Chondrocyte (in vitro differentiated cells): ENCODE results near the gene PCNX3. TPM values are rescaled to one million over a fixed set of nuclear protein-coding genes. Genes with fewer than 3 reads are reported as not detected.
"Not testable (repeated sequence)": the region's sequence is repeated elsewhere in the genome, so short reads cannot be mapped to it uniquely, and the experiment has no call there.

Experiments
- DNase-seq: peaks from one replicate; pipeline ENCODE4 v3.0.0; 2021; ENCODE audit warnings: mixed read lengths, low spot score
- H3K27ac Mint-ChIP-seq: one replicate; pipeline ENCODE4 v1.8.0; 2021; ENCODE audit warnings: mild to moderate bottlenecking, moderate library complexity, mixed read lengths; ENCODE audit not compliant: unreplicated experiment
- H3K27me3 Mint-ChIP-seq: 2 replicates; pipeline ENCODE4 v1.8.0; 2021; ENCODE audit warnings: low read depth, mixed read lengths
- H3K36me3 Mint-ChIP-seq: 2 replicates; pipeline ENCODE4 v1.8.0; 2021; ENCODE audit warnings: low read depth, mixed read lengths
- H3K4me1 Mint-ChIP-seq: 2 replicates; pipeline ENCODE4 v1.8.0; 2021; ENCODE audit warnings: low read depth, mild to moderate bottlenecking, mixed read lengths
- H3K4me3 Mint-ChIP-seq: one replicate; pipeline ENCODE4 v1.8.0; 2021; ENCODE audit warnings: mild to moderate bottlenecking, moderate library complexity, mixed read lengths; ENCODE audit not compliant: unreplicated experiment
- H3K9me3 Mint-ChIP-seq: 2 replicates; pipeline ENCODE4 v1.8.0; 2021; ENCODE audit warnings: low read depth, mixed read lengths
- total RNA-seq: library from RNA; stranded (reverse); gene quantifications from 3 replicates; pipeline ENCODE4 v1.2.1, GENCODE V29; 2021
- TF ChIP-seq, protein P1 (sequence below): fragments of 200-600 bp; sonication (generic); IDR thresholded peaks from 2 replicates; pipeline ENCODE4 v1.5.0; 2021; ENCODE audit warnings: antibody characterized with exemption, mild to moderate bottlenecking, moderate library complexity

PCNX3 gene
- total RNA-seq, 1 donor from 2014 or later: 36.3 TPM

DNA sequence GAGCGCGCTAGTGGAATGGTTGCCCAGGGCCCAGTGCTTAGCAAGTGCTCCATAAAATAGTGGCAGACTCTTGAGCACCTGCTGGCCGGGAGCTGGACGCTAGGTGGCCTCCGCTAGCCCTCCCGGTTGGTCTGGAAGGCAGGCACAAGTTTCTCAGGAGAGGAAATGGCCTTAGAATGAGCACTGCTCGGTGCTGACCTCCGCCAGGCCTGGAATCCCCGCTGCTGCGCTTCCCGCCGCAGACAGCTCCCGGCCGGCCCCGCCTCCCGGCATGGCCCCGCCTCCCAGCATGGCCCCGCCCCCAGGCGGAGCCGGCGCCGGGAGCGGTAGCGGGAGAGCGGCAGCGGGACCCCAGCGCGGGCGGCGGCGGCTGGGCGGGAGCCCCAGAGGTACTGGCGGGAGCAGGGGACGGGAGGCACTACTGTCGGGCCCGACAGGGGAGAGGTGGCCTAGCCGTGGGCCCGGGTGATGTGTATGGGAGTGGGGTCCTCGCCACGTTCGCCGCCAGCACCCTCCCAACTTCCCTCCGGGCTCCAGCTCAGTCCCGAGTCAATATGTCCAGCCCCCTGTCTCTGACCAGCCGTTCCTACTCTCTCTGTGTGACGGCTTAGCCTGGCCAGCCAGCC lies 22.3 kb downstream of the PCNX3 start, which contains the start of gene SIPA1:
TSS of gene SIPA1 (plus strand) at position 308 of the 626 bp plus-strand sequence. CDS start 2,821 bp downstream, outside the sequence.
- no peak for DNase-seq
- Mint-ChIP-seq H3K4me3 (peak within 1 kb of the TSS; percentile 78), H3K9me3 (no peaks in the 10 kb centered on the region), H3K4me1 (peaks cover 20% of the 10 kb centered on the region), H3K27ac (peak within 1 kb of the TSS; percentile 73), H3K27me3 (no peaks in the 10 kb centered on the region), H3K36me3 (peaks cover 14% of the 10 kb centered on the region)
- TF ChIP-seq, protein P1, sequence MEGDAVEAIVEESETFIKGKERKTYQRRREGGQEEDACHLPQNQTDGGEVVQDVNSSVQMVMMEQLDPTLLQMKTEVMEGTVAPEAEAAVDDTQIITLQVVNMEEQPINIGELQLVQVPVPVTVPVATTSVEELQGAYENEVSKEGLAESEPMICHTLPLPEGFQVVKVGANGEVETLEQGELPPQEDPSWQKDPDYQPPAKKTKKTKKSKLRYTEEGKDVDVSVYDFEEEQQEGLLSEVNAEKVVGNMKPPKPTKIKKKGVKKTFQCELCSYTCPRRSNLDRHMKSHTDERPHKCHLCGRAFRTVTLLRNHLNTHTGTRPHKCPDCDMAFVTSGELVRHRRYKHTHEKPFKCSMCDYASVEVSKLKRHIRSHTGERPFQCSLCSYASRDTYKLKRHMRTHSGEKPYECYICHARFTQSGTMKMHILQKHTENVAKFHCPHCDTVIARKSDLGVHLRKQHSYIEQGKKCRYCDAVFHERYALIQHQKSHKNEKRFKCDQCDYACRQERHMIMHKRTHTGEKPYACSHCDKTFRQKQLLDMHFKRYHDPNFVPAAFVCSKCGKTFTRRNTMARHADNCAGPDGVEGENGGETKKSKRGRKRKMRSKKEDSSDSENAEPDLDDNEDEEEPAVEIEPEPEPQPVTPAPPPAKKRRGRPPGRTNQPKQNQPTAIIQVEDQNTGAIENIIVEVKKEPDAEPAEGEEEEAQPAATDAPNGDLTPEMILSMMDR: peak; percentile 72

DNA sequence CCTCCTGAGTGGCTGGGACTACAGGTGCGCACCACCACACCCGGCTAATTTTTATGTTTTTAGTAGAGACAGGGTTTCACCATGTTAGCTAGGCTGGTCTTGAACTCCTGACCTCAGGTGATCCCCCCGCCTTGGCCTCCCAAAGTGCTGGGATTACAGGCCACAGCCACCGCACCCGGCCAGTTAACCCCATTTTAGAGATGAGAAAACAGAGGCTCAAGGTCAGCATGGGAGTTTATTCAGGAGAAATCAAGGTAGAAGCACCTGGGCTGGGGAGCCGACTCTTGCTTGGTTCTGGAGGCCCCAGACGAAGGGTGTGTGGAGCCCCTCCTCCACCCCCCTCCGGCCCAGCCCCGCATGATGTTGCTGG lies 23.6 kb downstream of the PCNX3 start:
- H3K27me3 Mint-ChIP-seq, DNase-seq, H3K9me3 Mint-ChIP-seq, H3K27ac Mint-ChIP-seq: not testable (repeated sequence)
- Mint-ChIP-seq H3K36me3 (peaks cover 12% of the 10 kb centered on the region), H3K4me1 (peaks cover 30% of the 10 kb centered on the region), H3K4me3 (peak overlapping the region; percentile 78)

DNA sequence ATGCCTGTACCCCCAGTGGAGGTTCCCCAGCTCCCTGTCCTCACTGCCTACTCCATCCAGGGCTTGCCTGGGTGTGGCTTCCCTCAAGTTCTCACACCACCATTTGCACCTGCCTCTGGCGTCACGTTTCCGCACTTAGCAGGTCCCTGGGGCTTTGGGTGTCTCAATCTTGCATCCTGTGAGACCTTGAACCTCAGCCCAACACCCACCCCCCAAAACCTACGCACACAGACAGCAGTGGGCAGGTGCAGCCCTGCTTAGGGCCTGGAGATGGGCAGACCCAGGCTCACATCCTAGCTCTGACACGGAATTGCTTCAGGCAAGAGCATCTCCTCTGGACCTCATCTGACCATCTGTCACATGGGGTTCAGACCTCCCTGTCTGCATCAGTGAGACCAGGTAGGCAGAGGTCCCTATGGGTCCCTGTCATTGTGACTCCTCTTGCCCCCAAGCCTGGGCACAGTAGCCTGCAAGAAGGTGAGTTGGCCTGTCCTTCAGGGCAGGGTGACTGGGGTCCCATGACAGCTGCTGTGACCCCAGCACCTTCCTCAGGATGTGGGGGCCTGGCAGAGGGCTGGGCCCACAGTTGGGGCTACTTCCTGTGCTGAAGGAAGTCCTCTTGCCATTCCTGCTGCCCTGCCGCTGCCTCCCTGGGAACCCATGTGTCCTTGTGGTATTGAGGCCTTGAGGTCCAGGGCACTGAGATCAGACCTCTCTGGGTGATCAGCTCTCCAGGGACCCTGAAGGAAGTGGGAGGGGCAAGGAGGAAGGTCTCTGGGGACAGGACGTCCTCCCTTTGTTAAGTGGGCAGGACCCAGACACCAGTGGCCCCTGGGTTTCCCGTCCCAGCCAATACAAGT lies 24.3 kb downstream of the PCNX3 start:
- H3K36me3 Mint-ChIP-seq: peaks cover 10% of the 10 kb centered on the region
- TF ChIP-seq, protein P1: no peak
- H3K9me3 Mint-ChIP-seq: no peaks in the 10 kb centered on the region
- DNase-seq: no peak
- peaks cover 30% of the 10 kb centered on the region for H3K4me1 Mint-ChIP-seq
- no peaks in the 10 kb centered on the region for H3K27me3 Mint-ChIP-seq
- H3K4me3 Mint-ChIP-seq: no peak overlapping the region
- H3K27ac Mint-ChIP-seq: no peak overlapping the region

DNA sequence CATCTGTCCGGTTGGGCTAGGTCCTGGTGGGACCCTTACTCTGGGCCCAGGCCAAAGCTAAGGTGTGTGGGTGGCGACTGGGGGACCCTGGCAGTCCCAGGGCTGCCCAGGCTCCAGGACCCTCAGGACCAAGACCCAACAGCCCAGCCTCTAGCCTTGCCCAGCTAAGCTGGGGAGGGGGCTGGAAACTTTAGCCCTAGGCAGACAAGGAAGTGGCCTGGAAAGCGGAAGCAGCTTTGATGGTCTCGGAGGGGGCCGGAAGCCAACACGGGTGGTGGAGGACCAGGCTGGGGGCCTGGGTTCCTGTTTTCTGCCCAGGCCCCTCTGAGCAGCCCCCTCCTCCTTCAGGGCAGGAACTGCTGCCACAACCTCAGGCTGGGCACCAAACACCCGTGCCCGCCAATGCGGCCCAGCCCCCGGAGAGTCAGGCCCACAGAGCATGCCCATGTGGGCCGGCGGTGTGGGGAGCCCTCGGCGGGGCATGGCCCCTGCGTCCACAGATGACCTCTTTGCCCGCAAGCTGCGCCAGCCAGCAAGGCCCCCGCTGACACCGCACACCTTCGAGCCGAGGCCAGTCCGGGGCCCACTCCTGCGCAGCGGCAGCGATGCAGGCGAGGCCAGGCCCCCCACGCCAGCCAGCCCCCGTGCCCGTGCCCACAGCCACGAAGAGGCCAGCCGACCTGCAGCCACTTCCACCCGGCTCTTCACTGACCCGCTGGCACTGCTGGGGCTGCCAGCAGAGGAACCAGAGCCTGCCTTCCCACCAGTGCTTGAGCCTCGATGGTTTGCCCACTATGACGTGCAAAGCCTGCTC lies 25.1 kb downstream of the PCNX3 start:
- H3K27ac Mint-ChIP-seq: no peak overlapping the region
- no peaks in the 10 kb centered on the region for H3K27me3 Mint-ChIP-seq

DNA sequence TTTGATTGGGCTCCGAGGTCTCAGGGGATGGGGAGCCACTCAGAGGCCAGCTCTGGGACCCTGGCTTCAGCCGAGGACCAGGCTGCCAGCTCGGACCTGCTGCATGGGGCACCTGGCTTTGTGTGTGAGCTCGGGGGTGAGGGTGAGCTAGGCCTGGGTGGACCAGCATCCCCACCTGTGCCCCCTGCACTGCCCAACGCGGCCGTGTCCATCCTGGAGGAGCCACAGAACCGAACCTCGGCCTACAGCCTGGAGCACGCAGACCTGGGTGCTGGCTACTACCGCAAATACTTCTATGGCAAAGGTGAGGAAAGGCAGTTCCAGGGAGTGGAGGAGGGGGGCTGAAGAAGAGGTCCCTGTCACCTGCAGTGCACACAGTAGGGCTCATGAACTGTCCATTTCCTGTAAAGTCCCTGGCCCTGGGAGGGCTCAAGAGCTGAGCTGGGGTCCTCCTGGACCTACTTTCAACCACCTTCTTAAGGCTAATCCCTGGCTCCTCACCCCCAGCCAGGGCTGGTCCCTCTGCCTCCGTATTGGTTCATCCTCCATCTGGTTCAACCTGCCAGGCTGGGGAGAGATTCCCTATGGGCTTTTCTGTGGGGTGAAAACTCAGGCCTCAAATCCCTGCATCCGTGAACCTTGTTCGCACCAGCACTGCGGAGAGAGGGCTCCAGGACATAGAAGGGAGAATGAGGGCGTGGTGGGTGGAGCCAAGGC lies 25.9 kb downstream of the PCNX3 start:
- Mint-ChIP-seq H3K27ac (no peak overlapping the region), H3K4me1 (peaks cover 36% of the 10 kb centered on the region), H3K9me3 (no peaks in the 10 kb centered on the region), H3K27me3 (no peaks in the 10 kb centered on the region), H3K36me3 (peaks cover 6% of the 10 kb centered on the region), H3K4me3 (no peak overlapping the region)
- TF ChIP-seq, protein P1: no peak
- DNase-seq: peak; percentile 77

More for the DNA sequence above, 25.1 kb downstream of the PCNX3 start:
- TF ChIP-seq, protein P1: no peak
- peaks cover 6% of the 10 kb centered on the region for H3K36me3 Mint-ChIP-seq
- no peak overlapping the region for H3K4me3 Mint-ChIP-seq
- DNase-seq: no peak
- peaks cover 34% of the 10 kb centered on the region for H3K4me1 Mint-ChIP-seq
- H3K9me3 Mint-ChIP-seq: no peaks in the 10 kb centered on the region
